Posterior cingulate gyrus (tissue), 11 donors: ENCODE measurements around the gene RFX1.

ENCODE experiments used
- DNase-seq, 10 donors: peaks; one replicate each; pipeline versions ENCODE4 v3.0.0 to v3.0.0-alpha.2; 2020 to 2021; ENCODE audit warnings: mixed read lengths in 3 of 10
- intact Hi-C: fragments of 100-400 bp; cut with DNase I; formaldehyde crosslinking; loops from one replicate; pipeline ENCODE4 v1.15.1; 2023

RFX1 gene

GRCh38 chr19:13920940-13921747, 85.0 kb downstream of the RFX1 start:
- peak in 5 of 10 donors; percentile 37 to 78 (median 53) for DNase-seq
- intact Hi-C loops = no loop called here

GRCh38 chr19:13920524-13920923, 85.6 kb downstream of the RFX1 start:
- DNase-seq = no peak
- intact Hi-C loops = no loop called here

GRCh38 chr19:13918726-13919411, 87.3 kb downstream of the RFX1 start:
- no peak for DNase-seq
- intact Hi-C loops = no loop called here

GRCh38 chr19:13917888-13918406, 88.2 kb downstream of the RFX1 start:
- no peak for DNase-seq
- intact Hi-C loops = no loop called here

GRCh38 chr19:13914777-13915176, 91.3 kb downstream of the RFX1 start:
- intact Hi-C loops = no loop called here
- no peak for DNase-seq

GRCh38 chr19:13913352-13913751, 92.8 kb downstream of the RFX1 start:
- intact Hi-C loops = no loop called here
- no peak for DNase-seq
